Karpas-422 (cell line): ENCODE results near the gene ATP4B. TPM values are rescaled to one million over a fixed set of nuclear protein-coding genes. Genes with fewer than 3 reads are reported as not detected.

Source experiments
- DNase-seq: peaks from one replicate; pipeline ENCODE4 v3.0.0-alpha.2; 2015
- H2AFZ ChIP-seq: fragments of 200-600 bp; sonication (generic); 2 replicates; pipeline ENCODE4 v1.6.1; 2014; ENCODE audit warnings: antibody characterized with exemption, low read length, mixed read lengths
- H3K27ac ChIP-seq: fragments of 200-600 bp; sonication (generic); 2 replicates; pipeline ENCODE4 v1.5.1; 2014; ENCODE audit warnings: mild to moderate bottlenecking, low read length, moderate library complexity
- H3K27me3 ChIP-seq: fragments of 200-600 bp; sonication (generic); 2 replicates; pipeline ENCODE4 v1.6.1; 2014; ENCODE audit warnings: low read length, mixed read lengths
- H3K36me3 ChIP-seq: fragments of 200-600 bp; sonication (generic); 2 replicates; pipeline ENCODE4 v1.6.1; 2014; ENCODE audit warnings: low read length, mixed read lengths; ENCODE audit not compliant: insufficient read depth
- H3K4me1 ChIP-seq: fragments of 200-600 bp; sonication (generic); 2 replicates; pipeline ENCODE4 v1.6.1; 2014; ENCODE audit warnings: mild to moderate bottlenecking, low read length, mixed read lengths
- H3K4me2 ChIP-seq: fragments of 200-600 bp; sonication (generic); 2 replicates; pipeline ENCODE4 v1.6.1; 2014; ENCODE audit warnings: low read length, low read depth, mild to moderate bottlenecking; ENCODE audit not compliant: poor library complexity, severe bottlenecking
- H3K4me3 ChIP-seq: fragments of 200-600 bp; sonication (generic); 2 replicates; pipeline ENCODE4 v1.5.1; 2014; ENCODE audit warnings: mild to moderate bottlenecking, antibody characterized with exemption, low read length, mixed read lengths
- H3K79me2 ChIP-seq: fragments of 200-600 bp; sonication (generic); 2 replicates; pipeline ENCODE4 v1.6.1; 2014; ENCODE audit warnings: mild to moderate bottlenecking, low read length, mixed read lengths
- H3K9ac ChIP-seq: fragments of 200-600 bp; sonication (generic); 2 replicates; pipeline ENCODE4 v1.6.0; 2014; ENCODE audit warnings: low read length
- H3K9me2 ChIP-seq: fragments of 200-600 bp; sonication (generic), shearing (Covaris generic); replicated peaks from 2 replicates; pipeline ENCODE4 v1.6.0; 2014; ENCODE audit warnings: mild to moderate bottlenecking, low read length, moderate library complexity; ENCODE audit not compliant: insufficient read depth
- H3K9me3 ChIP-seq: fragments of 300-700, 200-600 bp; sonication (generic); 2 replicates; pipeline ENCODE4 v1.6.1; 2014; ENCODE audit warnings: low read length, mixed read lengths
- H4K20me1 ChIP-seq: fragments of 200-600 bp; sonication (generic); 2 replicates; pipeline ENCODE4 v1.6.1; 2014; ENCODE audit warnings: mild to moderate bottlenecking, antibody characterized with exemption, low read length, low read depth; ENCODE audit not compliant: insufficient read depth
- total RNA-seq: library from RNA; depleted of rRNA; stranded (reverse); fragments of >200 nt; shearing (Covaris generic); gene quantifications from 2 replicates; pipeline ENCODE4 v1.2.3, GENCODE V29; 2014; ENCODE audit warnings: low replicate concordance

The ATP4B gene
- total RNA-seq, 1 experiment from 2014 or later, result not detected

DNA sequence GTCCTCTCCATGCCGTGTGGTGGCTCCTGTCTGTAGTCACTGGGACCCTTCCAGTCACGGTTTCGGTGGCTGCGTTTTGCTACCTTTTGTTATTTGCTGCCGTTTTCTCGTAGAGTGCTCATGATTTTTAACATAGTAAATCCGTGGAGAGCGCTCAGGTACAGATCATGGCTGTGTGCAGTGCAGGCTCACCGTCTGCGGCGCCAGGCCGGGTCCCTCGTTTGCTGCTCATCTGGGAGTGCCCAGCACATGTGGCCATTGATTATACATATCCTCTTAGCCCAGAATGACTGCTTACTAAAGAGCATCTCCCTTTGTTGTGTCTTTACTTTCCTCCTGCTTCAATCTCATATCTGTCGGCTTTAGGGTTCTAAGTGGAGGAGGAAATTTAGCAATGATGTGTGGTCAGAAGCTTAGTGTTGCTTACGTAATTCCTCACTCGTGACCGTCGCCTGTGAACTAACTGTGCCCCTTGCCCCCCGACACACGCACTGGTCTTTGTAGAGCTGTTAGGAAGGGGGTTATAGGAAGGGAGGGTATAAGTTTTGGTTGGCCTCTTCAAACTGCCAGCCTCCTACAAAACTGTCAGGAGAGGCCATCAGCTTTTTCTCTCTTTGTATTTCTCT is 41.6 kb downstream of the ATP4B start:
- H2AFZ ChIP-seq, result no peak overlapping the region
- peaks cover 54% of the 10 kb centered on the region for H4K20me1 ChIP-seq
- H3K9ac ChIP-seq, result no peak overlapping the region

DNA sequence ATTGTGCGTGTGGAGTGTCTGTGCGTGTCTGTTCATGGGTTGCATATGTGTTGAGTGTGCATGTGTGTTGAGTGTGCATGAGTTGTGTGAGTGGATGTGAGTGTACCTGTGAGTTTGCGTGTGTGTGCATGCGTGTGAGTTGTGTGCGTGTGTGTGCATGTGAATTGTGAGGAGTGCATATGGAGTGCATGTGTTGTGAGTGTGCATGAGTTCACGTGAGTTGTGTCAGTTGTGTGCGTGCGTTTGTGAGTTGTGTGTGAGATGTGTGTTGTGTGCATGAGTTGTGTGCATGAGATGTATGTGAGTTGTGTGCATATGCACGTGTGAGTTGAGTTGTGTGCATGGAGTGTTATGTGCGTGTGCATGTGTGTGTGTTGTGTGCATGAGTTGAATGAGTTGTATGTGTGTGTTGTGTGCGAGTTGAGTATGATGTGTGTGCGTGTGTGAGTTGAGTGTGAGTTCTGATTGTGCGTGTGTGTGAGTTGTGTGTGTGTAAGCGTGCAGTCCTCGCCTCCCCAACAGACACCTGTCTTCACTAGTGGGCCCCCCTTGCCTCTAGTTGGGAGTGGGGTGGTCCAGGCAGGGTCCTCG is 44.1 kb downstream of the ATP4B start:
- Histone ChIP-seq H3K9ac (no peak overlapping the region), H3K36me3 (peaks cover 53% of the 10 kb centered on the region), H3K4me3 (no peak overlapping the region), H2AFZ (no peak overlapping the region), H4K20me1 (peaks cover 76% of the 10 kb centered on the region), H3K79me2 (peaks cover 98% of the 10 kb centered on the region), H3K27ac (no peak overlapping the region), H3K9me2 (no peaks in the 10 kb centered on the region), H3K9me3 (no peaks in the 10 kb centered on the region), H3K4me1 (no peaks in the 10 kb centered on the region), H3K27me3 (no peaks in the 10 kb centered on the region), H3K4me2 (no peak overlapping the region)
- no peak for DNase-seq

More for the DNA sequence above, 41.6 kb downstream of the ATP4B start:
- no peak overlapping the region for H3K27ac ChIP-seq
- no peak overlapping the region for H3K4me3 ChIP-seq
- DNase-seq, result no peak
- peaks cover 37% of the 10 kb centered on the region for H3K36me3 ChIP-seq
- H3K9me3 ChIP-seq, result no peaks in the 10 kb centered on the region
- H3K79me2 ChIP-seq, result peaks cover 94% of the 10 kb centered on the region
- H3K9me2 ChIP-seq, result no peaks in the 10 kb centered on the region
- H3K4me2 ChIP-seq, result no peak overlapping the region
- no peaks in the 10 kb centered on the region for H3K27me3 ChIP-seq
- H3K4me1 ChIP-seq, result no peaks in the 10 kb centered on the region

DNA sequence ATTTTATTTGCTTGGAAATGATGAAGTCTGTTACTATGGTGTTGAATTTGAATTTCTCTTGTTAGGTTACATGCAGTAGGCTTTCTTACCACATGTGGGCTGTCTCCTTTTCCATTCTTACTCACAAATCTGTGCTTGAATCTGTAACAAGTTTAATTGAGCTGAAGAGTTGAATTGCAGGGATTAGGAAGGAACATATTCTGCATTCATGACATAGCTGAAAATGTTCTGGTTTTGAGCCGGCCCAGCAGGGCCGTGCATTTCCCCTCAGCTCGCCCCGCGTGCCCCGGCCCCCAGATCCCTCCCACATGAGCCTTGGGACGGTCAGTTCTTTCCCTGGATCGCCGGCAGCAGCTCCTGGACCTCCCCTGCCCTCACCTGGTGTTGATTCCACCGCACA is 45.4 kb downstream of the ATP4B start:
- Histone ChIP-seq H3K27me3 (no peaks in the 10 kb centered on the region), H4K20me1 (peaks cover 74% of the 10 kb centered on the region), H3K9ac (no peak overlapping the region), H3K4me2 (no peak overlapping the region), H3K4me1 (no peaks in the 10 kb centered on the region), H3K9me2 (no peaks in the 10 kb centered on the region), H3K4me3 (no peak overlapping the region), H3K36me3 (peaks cover 53% of the 10 kb centered on the region), H3K9me3 (no peaks in the 10 kb centered on the region), H2AFZ (no peak overlapping the region), H3K27ac (no peak overlapping the region), H3K79me2 (peaks cover 98% of the 10 kb centered on the region)
- no peak for DNase-seq

DNA sequence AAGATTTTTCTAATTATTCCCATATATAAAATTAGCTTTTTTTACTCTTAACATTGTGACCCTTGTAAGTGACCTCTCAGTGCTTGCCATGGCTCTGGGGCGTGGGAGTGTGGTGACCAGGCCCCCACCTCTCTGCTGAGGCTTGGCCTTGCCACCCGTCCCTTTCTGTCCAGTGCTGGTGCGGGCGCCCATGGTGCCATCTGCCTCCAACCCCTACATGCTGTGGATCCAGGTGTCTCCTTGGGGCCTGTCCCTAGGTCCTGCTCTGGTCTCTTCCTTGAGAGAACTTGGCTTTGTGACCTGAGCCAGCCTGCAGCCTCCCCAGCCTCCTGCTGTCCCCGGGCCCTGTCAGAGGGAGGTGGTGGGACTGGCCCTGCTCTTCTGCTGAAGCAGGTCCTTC is 46.0 kb downstream of the ATP4B start:
- Histone ChIP-seq H3K9me2 (no peaks in the 10 kb centered on the region), H3K36me3 (peaks cover 53% of the 10 kb centered on the region), H3K4me1 (no peaks in the 10 kb centered on the region), H3K4me3 (no peak overlapping the region), H3K79me2 (peaks cover 98% of the 10 kb centered on the region), H3K9ac (no peak overlapping the region), H4K20me1 (peaks cover 68% of the 10 kb centered on the region), H3K27ac (no peak overlapping the region), H2AFZ (no peak overlapping the region), H3K4me2 (no peak overlapping the region), H3K9me3 (no peaks in the 10 kb centered on the region), H3K27me3 (no peaks in the 10 kb centered on the region)
- no peak for DNase-seq

DNA sequence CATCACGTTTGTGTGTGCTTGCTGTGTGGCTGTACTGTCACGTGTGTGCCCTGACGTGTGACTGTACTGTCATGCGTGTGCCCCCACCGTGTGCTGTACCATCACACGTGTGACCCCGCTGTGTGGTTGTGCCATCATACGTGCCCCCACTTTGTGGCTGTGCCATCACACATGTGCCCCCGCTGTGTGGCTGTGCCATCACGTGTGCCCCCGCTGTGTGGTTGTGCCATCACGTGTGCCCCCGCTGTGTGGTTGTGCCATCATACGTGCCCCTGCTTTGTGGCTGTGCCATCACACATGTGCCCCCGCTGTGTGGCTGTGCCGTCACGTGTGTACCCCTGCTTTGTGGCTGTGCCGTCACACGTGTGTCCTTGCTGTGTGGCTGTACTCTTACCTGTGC is 47.7 kb downstream of the ATP4B start:
- no peak overlapping the region for H3K4me3 ChIP-seq
- peaks cover 52% of the 10 kb centered on the region for H3K36me3 ChIP-seq
- DNase-seq, result no peak
- H3K9ac ChIP-seq, result no peak overlapping the region
- H4K20me1 ChIP-seq, result peaks cover 72% of the 10 kb centered on the region
- H3K9me3 ChIP-seq, result no peaks in the 10 kb centered on the region
- no peaks in the 10 kb centered on the region for H3K9me2 ChIP-seq
- H3K4me2 ChIP-seq, result no peak overlapping the region
- no peak overlapping the region for H3K27ac ChIP-seq
- no peaks in the 10 kb centered on the region for H3K27me3 ChIP-seq
- no peak overlapping the region for H2AFZ ChIP-seq
- H3K79me2 ChIP-seq, result peaks cover 98% of the 10 kb centered on the region
- no peaks in the 10 kb centered on the region for H3K4me1 ChIP-seq

DNA sequence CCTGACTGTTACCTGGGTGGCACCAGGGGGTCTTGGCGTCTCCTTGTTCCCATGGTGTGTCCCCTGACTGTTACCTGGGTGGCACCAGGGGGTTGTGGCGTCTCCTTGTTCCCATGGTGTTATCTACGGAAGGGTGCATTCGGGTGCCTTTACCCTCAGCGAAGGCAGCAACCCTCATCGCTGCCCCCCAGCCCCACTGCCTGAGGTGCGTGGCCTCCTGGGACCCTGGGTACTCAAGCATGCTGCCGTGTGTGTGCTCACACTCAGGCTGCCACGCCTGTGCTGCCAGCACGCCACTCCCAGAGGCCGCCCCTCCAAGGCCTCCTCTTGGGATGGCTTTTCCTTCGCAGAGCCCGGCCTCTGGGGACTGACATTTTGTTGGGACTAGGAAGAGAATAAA is 48.4 kb downstream of the ATP4B start:
- H3K4me2 ChIP-seq, result no peak overlapping the region
- no peaks in the 10 kb centered on the region for H3K9me3 ChIP-seq
- H4K20me1 ChIP-seq, result peaks cover 73% of the 10 kb centered on the region
- peaks cover 48% of the 10 kb centered on the region for H3K36me3 ChIP-seq
- no peaks in the 10 kb centered on the region for H3K9me2 ChIP-seq
- H3K9ac ChIP-seq, result no peak overlapping the region
- H3K79me2 ChIP-seq, result peaks cover 98% of the 10 kb centered on the region
- H3K4me3 ChIP-seq, result no peak overlapping the region
- H3K4me1 ChIP-seq, result no peaks in the 10 kb centered on the region
- no peak overlapping the region for H3K27ac ChIP-seq
- no peaks in the 10 kb centered on the region for H3K27me3 ChIP-seq
- DNase-seq, result no peak
- no peak overlapping the region for H2AFZ ChIP-seq

DNA sequence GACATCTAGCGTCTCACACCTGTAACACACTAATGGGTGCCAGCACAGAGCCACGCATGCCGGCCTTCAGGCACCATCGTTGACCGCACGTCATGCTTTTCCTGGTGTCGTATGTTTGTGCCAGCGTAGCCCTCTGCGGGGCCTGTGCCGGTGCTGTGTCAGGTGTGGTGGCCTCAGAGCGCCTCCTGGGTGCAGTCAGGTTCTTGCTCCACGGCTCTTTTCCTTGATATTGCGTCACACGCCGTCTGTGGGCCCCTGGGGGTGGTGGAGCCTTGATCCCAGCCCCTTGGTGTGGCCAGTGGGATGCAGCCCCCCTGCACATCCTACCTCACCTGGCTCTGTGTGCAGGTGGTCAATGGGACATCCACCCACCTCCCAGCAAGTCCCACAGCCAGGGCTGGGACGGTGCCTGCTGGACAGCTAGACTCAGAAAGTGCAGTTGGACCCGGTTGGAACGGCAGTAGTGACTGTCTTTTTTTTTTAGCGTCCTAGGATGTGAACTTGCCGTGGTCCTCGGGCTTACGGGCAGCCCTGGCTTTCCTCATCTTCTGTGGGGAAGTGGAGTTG is 48.9 kb downstream of the ATP4B start:
- no peak for DNase-seq
- peaks cover 98% of the 10 kb centered on the region for H3K79me2 ChIP-seq

DNA sequence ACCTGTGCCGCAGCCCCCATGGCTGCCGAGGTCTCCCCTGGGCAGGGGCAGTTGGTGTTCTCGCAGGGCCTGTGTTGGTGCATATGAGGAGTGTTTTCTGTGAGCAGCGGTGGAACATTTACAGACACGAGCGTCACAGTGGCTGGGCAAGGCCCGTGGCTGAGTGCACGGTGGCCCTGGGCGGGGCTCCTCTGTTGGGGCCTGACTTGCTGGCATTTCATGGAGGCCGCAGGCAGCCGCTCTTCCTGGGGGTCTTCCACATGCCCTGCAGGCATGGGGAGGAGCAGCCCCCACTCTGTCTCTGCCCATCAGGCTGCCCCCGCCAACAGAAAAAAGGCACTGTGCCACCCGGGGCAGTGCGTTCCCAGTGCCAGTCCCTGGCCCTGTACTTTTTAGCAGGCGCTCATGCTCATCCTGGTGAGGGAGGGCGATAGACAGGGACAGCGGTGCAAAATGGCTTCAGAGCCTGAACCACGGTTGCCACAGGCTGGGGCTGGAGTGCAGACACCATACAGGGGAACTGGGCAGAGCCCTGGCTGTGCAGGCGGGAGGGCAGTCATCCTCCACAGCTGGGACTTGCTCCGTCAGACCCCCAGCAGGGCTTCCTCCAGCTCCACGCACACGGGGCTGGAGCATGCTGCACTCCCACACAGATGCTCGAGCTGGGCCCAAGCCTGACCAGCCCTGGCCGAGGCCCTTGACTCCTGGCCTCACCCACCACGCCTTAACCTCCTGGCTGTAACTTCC is 49.9 kb downstream of the ATP4B start:
- Histone ChIP-seq H3K27ac (no peak overlapping the region), H3K36me3 (peaks cover 35% of the 10 kb centered on the region), H4K20me1 (peaks cover 79% of the 10 kb centered on the region), H3K79me2 (peaks cover 98% of the 10 kb centered on the region), H3K9ac (no peak overlapping the region), H3K9me3 (no peaks in the 10 kb centered on the region), H3K4me3 (no peak overlapping the region), H3K4me2 (no peak overlapping the region), H3K27me3 (no peaks in the 10 kb centered on the region), H3K9me2 (no peaks in the 10 kb centered on the region), H2AFZ (no peak overlapping the region), H3K4me1 (no peaks in the 10 kb centered on the region)
- DNase-seq, result no peak

More for the DNA sequence above, 48.9 kb downstream of the ATP4B start:
- Histone ChIP-seq H4K20me1 (peaks cover 77% of the 10 kb centered on the region), H3K9me3 (no peaks in the 10 kb centered on the region), H3K27ac (no peak overlapping the region), H3K36me3 (peaks cover 43% of the 10 kb centered on the region), H3K4me2 (no peak overlapping the region), H3K9me2 (no peaks in the 10 kb centered on the region), H3K27me3 (no peaks in the 10 kb centered on the region), H2AFZ (no peak overlapping the region), H3K4me3 (no peak overlapping the region), H3K9ac (no peak overlapping the region), H3K4me1 (no peaks in the 10 kb centered on the region)
